Myocyte (in vitro differentiated cells): ENCODE data around the gene CASK. TPM values are rescaled to one million over a fixed set of nuclear protein-coding genes. Genes with fewer than 3 reads are reported as not detected.
A peak's percentile ranks its signal among the peaks of the same experiment; 100 is the strongest.
"Not testable (repeated sequence)": the region's sequence is repeated elsewhere in the genome, so short reads cannot be mapped to it uniquely, and the experiment has no call there.

Source experiments
- DNase-seq: peaks from one replicate; pipeline ENCODE4 v3.0.0-alpha.2; 2012; ENCODE audit warnings: low read depth
- total RNA-seq: library from RNA; depleted of rRNA; stranded (reverse); fragments of >200 nt; gene quantifications from 2 replicates; pipeline ENCODE4 v1.2.3, GENCODE V29; 2014

The CASK gene
- total RNA-seq, 1 donor from 2014 or later: 18.4 TPM

DNA sequence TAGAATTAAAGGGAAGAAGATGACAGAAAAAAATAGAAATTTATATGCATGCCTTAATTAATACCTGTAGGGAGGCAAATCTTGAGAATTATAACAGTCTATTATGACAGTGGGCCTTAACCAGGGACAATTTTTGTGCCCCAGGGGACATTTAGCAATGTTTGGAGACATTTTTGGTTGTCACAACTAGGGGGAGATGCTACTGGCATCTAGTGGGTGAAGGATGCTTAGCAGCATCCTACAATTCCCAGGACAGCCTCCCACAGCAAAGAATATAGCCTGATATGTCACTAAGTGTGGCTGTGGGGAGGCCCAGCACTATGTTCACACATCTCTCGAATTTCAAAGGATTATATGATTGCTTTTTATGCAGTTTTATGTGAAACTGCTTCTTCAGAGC lies 188.8 kb downstream of the CASK start:
- DNase-seq: peak; percentile 40

DNA sequence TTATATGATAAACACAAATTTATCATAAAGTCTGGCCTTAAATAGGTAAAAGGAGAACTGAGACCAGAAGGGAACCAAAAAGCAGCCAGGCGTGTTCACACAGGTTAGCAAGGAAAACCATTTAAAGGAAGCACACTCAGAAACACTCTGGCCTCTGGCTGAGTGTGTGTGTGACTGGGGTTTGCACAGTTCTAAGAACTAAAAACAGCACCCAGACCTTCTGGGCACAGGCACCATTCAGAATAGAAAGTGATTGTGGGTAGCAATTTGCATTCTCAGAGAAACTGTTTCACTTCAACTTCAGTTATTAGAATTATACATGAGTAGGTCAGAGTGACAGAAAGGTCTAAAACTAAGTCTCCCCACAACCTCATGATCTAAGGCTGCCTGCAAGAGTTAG lies 189.4 kb downstream of the CASK start:
- no peak for DNase-seq

DNA sequence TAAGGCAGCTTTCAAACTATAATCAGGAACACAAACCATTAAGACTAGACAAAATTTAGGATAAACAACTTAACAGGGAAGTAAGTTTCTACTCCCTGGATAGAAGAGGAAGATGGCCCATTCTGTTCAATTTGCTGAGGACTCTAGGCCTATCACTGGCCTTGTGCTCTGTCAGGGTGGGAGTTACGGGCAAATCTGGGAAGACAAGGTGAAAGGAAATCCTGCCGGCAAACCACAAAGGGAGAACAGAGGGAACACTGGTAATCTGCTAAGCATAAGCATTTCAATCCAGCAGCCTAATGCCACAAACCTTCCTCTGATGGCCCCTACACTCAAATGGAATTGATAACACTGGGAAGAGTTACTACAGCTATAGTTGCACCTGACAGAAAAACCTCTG lies 191.1 kb downstream of the CASK start:
- no peak for DNase-seq

DNA sequence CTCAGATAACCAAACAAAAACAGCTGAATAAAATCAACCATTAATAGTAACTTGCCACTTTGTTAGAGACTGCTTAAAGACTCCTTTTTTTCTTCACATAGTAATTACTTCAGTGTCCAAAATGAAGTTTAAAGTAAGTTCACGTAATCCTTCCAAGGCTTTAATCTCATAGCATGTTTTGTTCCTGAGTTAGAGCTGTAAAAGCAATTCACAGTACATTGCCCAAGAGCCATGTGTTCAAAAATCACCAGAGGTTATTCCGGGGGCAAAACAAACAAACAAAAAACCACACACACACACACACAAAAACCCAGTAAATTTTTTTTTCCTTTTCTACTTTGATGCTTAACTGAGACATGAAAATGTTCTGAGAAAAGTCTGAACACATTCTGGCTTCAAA lies 193.3 kb downstream of the CASK start:
- peak; percentile 22 for DNase-seq

DNA sequence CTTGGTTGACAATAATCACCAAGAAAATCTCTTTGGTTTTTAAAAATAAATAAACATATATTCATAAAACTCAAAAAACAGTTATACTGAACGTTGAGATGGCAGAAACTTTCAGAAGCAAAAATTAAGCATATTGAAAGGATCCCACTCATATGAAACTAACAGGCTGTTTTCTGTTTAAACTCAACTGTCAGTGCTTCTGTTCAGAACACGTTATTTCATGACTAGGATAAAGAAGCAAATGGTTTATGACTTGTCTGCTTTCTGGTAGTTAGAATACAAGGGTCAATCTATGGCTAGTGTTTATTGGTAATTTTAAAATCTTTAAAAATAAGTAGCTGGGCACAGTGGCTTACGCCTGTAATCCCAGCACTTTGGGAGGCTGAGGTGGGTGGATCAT lies 195.2 kb downstream of the CASK start:
- DNase-seq: no peak

DNA sequence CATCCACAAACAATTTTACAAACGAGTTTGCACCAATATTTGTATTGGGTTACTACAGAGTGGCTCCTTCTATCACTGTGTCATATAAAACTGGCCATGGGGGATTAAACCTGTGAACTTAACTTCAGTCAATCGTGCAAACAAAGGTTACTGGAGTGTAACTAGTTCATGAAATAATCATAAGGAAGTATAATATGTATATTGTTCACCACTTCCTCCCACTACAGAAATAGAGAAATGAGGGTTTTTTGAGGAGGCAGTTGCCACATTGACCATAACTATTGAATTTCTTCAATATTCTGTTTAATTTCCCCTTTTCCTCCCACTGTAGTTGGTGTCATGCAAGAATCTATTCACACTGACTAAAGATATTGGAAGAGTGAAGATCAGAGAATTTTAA lies 199.5 kb downstream of the CASK start, which contains the start of gene GPR82:
Gene GPR82 (plus strand): TSS at position 356 of the 400 bp plus-strand sequence. CDS start 2,846 bp downstream, outside the sequence.
- no peak for DNase-seq

DNA sequence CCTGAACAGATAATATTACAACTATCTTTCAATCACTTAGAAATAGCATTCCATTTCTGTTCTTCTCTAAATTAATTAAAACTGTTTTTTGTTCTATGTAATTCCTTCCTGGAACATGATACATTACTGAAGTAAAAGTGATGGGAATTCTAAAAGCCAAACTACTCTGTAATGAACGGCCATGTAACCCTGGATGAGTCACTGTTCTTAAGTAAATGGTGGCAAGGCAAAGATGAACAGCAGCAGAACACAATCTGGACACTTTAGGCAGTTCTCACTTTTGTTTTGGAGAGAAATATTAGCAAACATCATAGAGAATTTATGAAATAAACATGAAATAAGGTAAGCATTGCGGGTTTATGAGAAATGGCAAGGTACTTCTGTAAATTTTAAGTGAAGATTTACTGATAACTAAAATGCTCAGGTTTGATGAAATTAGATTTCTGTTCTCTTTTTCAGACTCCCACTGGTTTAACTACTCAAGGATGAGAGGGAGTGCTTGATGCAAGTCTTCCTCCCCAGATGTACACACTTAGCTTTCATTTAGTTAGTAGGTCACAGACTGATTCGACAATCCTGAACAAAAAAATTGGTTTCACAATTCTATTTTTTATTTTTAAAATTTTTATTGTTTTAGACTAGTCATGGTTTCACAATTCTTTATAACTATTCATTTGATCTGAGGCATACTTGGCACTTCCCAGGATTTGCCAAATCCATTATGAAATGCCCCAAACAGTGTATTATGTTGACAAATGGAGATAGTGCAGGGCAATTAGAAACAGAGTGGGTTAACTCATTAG lies 200.3 kb downstream of the CASK start:
- no peak for DNase-seq

DNA sequence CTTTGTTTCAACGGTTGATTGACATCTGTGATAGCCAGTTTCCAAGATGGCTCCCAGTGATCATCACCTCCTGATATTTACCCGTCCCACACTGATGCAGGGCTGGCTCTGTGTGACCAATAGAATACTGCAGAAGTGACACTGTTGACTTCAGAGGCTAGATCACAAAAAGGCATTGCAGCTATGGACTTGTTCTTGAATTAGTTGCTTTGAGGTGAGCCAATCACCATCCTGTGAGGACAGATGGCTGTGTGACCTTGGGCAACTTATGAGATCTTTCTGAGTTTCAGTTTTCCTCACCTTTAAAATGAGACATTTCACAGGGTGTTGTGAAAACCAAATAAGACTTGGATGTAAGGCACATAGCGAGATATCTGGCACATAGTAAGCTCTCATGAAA lies 201.1 kb downstream of the CASK start:
- no peak for DNase-seq

DNA sequence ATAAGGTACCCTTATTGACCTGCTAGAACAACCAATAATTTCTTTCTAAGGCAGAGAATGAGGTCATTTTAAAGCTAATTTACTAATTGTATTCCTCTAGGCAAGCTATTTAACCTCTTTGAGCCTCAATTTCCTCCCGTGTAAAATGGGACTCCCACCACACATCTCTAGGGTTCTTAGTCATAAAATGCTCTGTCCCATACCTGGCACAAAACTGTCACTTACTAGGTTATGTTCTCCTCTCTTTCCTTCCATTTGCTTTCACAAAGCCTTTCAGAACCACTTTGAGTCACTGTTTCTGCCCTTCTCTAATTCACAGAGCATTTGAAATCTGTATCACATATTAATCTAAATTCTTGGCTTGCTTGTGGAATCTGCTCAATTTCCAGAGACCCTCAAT lies 201.8 kb downstream of the CASK start:
- no peak for DNase-seq

DNA sequence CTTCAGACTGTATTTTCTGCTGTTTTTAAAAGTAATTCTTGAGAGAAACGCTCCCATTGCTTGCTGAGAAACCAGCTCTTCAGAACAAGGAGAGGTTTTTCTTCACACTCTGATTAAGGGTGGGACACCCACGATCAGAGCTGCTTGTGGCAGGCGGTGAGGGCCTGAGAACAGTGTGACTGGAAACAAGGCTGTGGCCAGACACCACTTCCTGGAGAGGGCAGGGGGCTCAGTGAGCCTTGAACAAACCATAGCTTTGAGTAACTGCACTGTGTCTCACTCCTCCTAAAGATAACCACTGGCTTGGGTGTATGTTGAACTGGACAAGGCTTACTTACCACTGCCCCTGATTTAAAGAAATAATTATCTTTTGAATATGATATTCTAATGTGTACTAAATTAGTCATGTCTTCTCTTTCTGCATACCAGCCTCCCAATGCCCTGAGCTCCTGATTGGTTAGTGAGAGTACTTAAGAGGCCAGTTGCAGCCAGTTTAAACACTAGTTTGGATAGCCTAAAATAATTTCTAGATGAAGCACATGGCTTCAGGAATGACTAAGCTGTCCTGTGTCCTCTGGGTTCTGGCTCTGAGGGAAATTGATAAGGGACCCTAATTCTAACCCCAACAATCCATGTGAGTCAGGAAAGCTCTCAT lies 203.1 kb downstream of the CASK start:
- DNase-seq: peak; percentile 20

DNA sequence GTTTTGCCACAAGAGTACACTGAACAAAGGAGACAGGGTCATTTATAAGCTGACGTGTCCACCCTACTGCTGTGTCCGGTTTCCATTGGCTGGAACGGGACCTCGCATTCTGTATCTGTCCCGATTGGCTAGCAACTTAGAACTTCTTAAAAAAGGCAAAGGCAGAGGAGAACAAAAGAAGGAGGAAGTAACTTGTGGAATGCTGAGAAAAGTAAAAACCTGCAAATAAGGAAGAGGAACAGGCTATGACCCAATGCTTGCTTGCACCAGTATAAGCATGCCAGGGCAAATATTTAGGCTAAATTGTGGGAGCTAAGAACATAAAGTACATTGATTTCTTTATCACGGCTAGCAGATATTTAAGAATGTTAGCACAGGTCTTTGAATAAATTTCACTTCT lies 203.7 kb downstream of the CASK start:
- DNase-seq: not testable (repeated sequence)

DNA sequence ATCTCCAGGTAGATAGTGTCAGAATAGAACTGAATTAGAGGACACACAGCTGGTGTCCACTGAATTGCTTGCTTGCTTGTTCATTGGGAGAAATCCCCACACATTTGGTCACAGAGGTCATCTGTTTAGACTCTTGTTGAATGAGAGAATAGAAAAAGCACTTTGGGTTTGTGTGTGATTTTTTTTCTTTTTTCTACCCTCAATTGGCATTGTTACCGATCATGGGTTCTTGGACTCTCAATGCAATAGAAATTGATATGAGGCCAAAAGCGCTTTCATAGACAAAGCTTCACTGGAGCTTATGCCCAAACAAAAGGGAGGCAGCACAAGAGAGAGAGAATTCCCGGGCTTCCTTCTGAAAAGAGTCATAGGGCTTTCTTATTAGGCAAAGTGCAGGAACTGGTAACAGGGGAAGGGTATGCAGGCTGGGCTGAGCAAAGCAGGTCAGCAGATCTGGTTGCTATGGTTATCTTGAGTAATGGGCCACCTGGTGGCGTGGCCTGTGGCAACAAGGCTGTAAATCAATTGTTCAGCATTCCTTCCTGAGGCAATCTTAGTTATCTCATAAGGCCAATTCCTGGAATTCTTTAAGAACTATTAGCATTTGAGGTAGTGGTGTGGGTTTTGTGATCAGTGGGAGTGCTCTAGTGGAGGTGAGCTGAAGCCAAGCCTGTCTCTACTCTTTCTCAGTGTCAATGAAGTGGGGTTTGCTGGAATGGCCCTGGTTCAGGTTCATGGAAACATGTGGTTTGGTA lies 204.7 kb downstream of the CASK start:
- no peak for DNase-seq

DNA sequence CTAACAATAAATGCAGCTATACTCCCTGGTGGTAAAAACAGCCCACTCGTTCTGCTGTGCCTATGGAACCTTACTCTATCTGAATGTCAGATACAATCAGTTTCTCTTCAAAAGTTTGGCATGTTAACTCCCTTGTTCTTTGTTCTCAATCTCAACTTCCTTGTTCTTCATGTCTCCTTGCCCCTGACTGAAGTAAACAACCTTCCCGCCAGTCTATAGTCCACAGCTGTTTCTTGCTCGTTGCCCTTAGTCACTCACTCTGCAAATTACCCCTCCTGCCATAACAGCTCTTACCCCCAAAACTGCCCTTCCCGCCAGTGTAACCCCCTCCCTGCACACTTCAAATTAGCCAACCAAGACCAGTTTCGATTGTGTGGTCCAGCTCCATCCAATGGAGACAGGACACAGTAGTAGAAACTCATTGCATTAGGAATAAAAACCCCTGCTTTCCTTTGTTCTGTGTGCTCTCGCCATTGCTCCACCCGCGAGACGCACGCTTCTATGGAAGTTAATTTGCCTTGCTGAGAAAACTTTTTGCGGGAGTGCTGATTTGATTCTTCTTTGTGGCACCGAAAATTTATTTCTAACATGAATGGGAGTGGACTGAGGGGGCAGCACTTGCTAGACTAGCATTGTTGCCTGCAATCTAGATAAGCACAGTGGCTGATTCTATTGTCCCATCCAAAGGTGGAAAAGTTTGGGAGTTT lies 206.4 kb downstream of the CASK start:
- no peak for DNase-seq

DNA sequence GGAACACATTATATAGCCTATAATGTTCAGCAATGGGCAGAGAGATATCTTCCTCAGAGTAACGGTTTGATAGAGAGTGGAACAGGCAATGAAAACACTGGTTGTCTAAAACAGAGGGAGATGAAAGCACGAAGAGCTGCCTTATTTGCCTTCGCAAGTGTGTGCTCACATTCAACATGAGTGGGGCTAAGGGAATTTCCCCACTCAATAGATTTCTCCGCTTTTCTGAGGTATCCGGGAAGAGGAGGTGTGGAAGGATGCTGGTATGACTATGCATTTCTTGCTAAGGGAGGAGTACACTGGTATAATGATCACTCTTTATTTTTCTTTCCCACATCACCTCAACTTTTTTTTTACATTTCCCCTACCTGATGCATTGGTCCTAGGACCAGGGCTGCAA lies 207.1 kb downstream of the CASK start:
- no peak for DNase-seq

DNA sequence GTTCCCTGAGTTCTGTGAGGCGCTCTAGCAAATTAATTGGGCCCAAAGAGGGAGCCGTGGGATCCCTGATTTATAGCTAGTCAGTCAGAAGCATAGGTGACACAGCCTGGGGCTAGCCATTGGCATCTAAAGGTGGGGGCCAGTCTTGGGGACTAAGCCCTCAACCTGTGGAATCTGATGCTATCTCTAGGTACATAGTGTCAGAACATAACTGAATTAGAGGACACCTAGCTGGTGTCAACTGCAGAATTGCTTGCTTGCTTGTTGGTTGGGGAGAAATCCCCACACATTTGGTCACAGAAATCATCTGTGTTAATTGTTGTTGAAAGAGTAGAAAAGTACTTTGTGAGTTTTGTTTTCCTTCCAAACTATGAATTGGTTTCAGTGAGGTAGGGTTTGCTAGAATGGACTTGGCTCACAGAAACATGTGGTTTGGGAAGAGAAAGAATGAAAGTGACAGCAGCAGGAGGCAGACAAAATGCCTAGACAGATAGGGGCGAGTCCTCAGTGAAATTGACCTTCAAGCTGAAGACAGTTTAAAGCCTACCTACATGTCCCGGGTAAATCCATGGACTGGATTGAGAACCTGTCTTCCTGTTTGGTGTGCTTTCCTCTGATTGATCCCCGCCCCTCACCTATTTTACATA lies 212.2 kb downstream of the CASK start:
- DNase-seq: peak; percentile 20

DNA sequence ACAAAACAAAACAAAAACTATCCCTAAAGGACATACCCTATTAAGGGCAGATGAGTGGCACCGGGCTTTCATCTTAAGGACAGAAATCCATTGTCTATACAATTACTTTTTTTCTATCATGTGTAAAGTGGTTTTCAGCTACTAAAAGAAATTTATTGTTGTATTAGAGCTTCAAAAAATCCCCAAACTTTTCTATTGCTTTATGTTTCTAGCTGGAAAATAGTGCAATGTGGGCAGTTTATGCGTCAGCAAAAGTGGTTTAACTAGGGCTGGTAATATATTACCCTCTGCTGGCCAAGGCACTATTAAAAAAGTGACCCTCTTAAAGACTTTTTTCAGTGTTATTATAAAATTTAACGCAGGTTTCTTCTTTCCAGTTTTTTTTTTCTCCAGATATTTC lies 214.9 kb downstream of the CASK start:
- DNase-seq: no peak

DNA sequence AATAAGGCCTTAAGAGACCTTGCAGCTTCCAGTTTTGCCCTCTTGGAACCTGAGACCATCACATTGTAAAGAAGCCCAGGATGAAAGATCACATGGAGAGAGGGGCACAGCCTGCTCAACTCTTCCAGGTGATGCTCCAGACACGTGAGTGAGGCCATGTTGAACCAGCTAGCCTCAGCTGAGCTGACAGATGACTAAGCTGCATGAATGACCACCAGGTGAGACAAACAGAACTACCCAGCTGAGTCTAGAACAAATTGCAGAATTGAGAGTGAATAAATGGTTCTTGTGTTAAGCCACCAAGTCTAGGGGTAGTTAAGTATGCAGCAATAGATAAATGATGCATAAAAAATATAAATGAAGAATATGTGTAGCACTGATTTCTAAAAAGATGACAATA lies 216.1 kb downstream of the CASK start:
- no peak for DNase-seq

DNA sequence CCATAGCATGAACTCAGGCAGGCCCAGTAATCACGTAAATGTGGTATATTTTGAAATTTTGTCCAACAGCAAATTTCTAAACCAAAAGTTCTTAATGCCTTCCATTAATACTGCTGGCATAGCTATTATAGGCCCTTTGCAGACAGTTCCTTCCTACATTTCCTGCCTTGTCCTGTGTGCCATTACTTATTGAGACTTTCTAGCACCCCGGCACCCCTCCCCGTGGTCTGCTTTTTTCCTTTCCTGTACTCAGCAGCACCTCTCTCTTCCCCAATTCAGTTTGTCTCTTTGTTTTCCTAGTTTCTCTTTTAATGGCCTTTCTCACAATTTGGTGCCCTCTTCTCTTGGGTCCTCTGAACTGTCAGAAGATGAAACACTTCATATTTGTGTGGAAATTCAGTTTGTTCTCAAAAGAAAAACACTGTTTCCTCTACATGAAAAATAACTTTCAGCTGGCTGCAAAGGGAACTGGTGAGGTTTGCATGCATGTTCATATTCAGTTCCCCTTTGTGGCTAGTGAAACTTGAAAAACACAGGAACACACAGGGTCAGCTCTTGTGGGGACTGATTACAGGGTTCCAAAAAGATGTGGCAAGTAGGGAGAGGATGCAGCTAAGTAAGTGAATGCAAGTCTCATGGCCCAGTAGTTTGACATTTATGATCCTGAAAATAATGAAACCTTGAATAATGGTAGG lies 217.5 kb downstream of the CASK start:
- DNase-seq: no peak

DNA sequence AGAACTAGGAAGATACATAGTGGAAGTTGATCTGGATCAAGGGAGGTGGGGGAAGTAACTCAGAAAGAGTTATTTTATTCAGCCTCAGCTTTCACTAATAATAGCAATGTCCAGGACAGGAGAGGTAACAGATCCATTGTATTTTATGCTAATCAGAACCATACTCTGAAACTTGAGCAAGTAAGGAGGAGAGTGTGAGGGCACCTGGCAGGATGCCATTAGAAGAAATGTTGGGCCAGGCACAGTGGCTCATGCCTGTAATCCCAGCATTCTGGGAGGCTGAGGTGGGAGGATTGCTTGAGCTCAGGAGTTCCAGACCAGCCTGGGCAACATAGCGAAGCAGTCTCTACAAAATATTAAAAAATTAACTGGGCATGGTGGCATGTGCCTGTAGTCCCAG lies 218.3 kb downstream of the CASK start:
- no peak for DNase-seq

DNA sequence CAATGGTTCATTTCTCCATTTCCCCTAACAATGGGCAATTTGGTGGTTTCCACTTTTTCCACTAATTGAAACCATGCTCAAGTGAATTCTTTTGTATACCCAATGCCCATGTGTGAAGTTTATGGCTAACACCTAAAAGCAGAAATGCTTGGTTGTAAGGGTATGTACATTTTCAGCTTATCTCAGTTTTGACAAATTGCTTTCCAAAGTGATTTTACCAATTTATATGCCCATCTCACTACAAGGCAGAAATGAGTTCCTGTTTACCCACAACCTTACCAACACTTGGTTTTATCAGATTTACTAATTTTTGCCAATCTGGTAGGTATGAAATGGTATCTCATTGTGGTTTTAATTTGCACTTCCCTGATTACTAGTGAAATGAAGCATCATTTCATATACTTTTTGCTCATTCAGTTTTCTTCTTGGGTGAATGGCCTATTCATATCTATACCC lies 219.8 kb downstream of the CASK start:
- DNase-seq: no peak
